Rectal smooth muscle tissue (tissue), 1 donor: ENCODE results near the gene PRRX2.

ENCODE experiments used
- H3K27ac ChIP-seq: one replicate; pipeline ENCODE4 v1.7.0; 2013; ENCODE audit warnings: low read depth, low read length, inconsistent platforms
- H3K27me3 ChIP-seq: one replicate; pipeline ENCODE4 v1.7.0; 2013; ENCODE audit warnings: low read length; ENCODE audit not compliant: control insufficient read depth, insufficient read depth
- H3K36me3 ChIP-seq: one replicate; pipeline ENCODE4 v1.7.0; 2013; ENCODE audit warnings: low read length; ENCODE audit not compliant: control insufficient read depth, insufficient read depth
- H3K4me1 ChIP-seq: one replicate; pipeline ENCODE4 v1.7.0; 2013; ENCODE audit warnings: low read length; ENCODE audit not compliant: control insufficient read depth, insufficient read depth
- H3K4me3 ChIP-seq: one replicate; pipeline ENCODE4 v1.7.0; 2013; ENCODE audit warnings: low read length
- H3K9ac ChIP-seq: one replicate; pipeline ENCODE4 v1.7.0; 2013; ENCODE audit warnings: low read length

PRRX2 gene

DNA sequence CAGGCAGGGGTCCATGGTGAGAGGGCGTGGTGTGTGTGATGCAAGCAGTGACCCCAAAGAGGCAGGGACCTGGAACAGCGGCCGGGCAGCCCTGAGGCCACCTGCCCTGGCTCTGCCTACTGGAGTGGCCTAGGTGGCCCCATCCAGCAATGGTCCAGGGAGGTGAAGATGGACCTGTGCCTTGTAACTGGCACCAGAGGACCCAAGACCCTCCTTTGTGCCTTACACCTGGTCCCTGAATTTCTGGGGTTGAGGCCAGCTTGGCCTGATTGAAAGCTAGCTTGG, 44.7 kb downstream of the PRRX2 start:
- Histone ChIP-seq H3K36me3 (no peaks in the 10 kb centered on the region), H3K27me3 (no peaks in the 10 kb centered on the region), H3K4me1 (no peaks in the 10 kb centered on the region), H3K9ac (no peak overlapping the region), H3K4me3 (no peak overlapping the region), H3K27ac (no peak overlapping the region)

DNA sequence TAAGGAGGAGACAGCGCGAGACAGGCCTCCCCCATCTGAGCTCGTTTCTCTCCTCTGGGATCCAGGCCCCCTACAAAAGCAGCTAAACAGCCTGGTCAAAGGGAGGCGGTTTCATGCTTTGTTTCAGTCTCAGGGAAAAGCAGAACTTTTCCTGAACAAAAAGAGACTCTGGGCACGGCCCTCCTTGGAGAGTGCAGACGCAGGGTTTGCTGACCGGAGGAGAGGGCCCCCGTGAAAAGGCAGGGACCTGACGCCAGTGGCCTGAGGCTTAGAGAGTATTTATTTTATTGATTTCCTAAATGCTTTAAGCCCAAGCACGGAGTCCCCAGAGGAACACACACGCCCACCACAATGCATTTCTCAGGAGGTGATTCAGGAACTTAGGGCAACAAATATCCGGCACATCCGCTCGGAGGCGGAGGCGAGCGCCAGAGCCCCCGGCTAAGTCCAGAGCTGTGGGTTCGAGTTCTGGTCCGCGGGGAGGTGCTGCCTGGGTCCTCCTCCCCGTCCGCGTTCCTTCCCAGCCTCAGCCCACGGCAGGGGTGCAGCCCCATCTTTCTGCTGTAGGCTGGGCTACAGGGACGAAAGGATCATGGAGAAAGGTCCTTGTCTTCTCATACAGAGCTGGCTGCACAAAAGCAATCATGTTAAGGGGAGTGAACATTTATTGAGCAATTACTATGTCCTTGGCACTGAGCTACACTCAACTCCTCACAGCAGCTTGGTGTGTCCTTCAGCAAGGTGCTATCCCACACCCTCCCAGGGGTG, 47.4 kb downstream of the PRRX2 start:
- no peak overlapping the region for H3K9ac ChIP-seq
- H3K4me3 ChIP-seq: no peak overlapping the region
- no peaks in the 10 kb centered on the region for H3K36me3 ChIP-seq
- no peaks in the 10 kb centered on the region for H3K4me1 ChIP-seq
- H3K27ac ChIP-seq: no peak overlapping the region
- H3K27me3 ChIP-seq: no peaks in the 10 kb centered on the region

DNA sequence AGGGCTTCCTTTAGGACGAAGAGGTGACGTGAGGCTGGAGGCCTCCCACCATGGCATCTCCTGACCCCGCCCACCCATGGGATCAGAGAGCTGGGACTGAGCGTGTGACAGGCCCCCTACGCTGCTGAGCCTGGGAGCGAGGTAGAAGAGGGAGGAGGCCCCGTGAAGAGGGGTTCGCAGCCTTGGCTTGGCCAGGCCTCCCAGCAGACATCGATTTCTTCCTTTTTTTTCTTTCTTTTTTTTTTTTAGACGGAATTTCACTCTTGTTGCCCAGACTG, 47.9 kb downstream of the PRRX2 start:
- Histone ChIP-seq H3K36me3 (no peaks in the 10 kb centered on the region), H3K4me1 (no peaks in the 10 kb centered on the region), H3K27me3 (no peaks in the 10 kb centered on the region), H3K27ac (no peak overlapping the region), H3K9ac (no peak overlapping the region), H3K4me3 (no peak overlapping the region)

DNA sequence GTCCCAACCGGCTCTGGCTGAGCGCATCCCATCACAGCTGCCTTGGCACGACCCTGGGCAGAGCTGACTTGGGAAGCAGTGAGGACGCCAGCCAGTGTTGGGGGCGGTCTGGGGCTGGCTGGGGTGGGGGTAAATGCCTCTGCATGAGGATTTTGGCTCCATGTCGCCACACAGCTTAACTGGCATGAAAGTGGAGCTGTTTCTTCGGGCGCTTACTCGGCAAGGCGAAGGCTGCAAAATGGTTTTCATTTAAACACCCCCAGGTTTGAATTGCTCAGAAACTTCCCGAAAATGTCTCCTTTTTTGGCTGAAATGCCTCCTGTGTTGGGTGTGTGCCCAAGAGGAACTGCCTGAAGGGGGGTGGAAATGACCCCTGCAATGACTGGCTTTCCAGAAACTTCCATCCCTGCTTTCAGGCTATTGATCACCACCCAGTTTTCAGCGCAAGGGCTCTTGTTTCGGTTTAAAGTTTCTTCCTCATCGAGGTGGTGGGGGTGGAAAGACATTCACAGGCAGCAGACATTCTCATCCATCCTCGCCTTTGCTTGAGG, 49.1 kb downstream of the PRRX2 start:
- Histone ChIP-seq H3K9ac (no peak overlapping the region), H3K4me3 (no peak overlapping the region), H3K4me1 (no peaks in the 10 kb centered on the region), H3K27me3 (no peaks in the 10 kb centered on the region), H3K27ac (no peak overlapping the region), H3K36me3 (no peaks in the 10 kb centered on the region)

DNA sequence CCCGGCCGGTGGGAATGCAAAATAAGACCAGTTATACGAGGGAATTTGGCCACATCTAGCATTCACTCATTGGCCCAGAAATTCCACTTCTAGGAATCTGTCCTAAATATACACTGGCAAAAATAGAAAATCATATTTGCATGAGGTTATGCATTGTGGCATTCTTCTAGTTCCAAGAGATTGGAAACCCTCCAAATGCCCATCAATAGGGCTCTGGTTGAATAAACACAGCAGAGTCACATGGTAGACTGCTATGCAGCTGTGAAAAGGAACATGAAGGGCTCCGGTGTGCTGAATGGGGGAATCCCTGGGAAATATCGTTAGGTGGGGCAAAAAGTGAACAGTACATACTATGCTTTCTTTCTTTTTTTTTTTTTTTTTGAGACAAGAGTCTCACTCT, 50.6 kb downstream of the PRRX2 start:
- Histone ChIP-seq H3K4me1 (no peaks in the 10 kb centered on the region), H3K27me3 (no peaks in the 10 kb centered on the region), H3K36me3 (no peaks in the 10 kb centered on the region), H3K9ac (no peak overlapping the region), H3K27ac (no peak overlapping the region), H3K4me3 (no peak overlapping the region)

DNA sequence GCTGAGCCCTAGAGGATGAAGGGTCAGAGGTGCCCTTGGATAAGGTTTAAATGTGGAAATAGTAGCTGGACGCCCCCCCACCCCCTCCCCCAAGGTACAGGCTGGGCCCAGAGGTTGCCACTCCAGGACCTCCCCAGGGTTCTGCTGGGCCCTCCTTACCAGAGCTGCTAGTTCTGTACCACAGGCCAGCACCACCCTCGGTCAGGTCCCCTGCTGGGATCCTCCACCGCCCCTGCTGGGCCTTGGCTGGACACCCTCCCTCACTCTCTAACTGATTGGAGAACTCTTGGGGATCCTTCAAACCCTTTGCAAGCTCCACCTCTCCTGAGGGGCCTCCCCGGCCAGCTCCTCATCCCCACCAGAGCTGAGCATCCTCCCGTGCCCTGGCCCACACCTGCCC, 52.5 kb downstream of the PRRX2 start:
- no peak overlapping the region for H3K4me3 ChIP-seq
- H3K27me3 ChIP-seq: no peaks in the 10 kb centered on the region
- H3K27ac ChIP-seq: no peak overlapping the region
- H3K36me3 ChIP-seq: no peaks in the 10 kb centered on the region
- H3K9ac ChIP-seq: no peak overlapping the region
- H3K4me1 ChIP-seq: no peaks in the 10 kb centered on the region

DNA sequence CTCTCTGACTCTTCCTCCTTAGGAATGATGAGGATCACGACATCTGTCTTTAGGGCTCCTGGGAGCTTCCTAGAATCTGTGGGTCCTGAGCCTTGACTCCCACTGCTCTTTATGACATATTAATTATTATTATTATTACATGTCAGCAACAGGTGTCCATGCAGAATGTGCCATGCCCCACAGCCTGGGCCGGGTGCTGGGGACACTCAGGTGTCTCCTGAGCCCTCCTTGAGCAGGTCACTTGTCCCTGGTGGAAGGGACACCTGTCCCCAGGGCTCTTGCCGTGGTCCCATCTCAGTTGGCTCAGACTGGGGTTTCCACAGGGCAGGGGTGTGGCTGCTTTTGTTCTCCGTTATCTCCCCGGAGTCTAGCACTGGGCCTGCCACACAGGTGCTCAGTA, 53.2 kb downstream of the PRRX2 start:
- Histone ChIP-seq H3K27me3 (no peaks in the 10 kb centered on the region), H3K9ac (no peak overlapping the region), H3K36me3 (no peaks in the 10 kb centered on the region), H3K4me3 (no peak overlapping the region), H3K27ac (no peak overlapping the region), H3K4me1 (no peaks in the 10 kb centered on the region)

DNA sequence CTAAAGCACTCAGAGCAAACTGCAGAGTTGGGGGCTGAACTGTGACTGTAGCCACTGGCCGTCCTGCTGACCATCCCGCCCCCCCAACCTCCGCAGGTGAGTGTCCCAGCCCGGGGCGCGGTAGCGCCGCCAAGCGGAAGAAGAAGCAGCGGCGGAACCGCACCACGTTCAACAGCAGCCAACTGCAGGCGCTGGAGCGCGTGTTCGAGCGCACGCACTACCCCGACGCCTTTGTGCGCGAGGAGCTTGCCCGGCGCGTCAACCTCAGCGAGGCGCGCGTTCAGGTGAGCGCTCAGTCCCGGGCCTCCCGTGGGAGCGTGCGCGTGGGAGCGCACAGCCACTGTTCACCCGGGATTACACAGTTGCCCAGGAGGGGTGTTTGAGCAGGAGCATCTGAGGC, 53.7 kb downstream of the PRRX2 start:
- Histone ChIP-seq H3K27ac (no peak overlapping the region), H3K4me3 (no peak overlapping the region), H3K4me1 (no peaks in the 10 kb centered on the region), H3K27me3 (no peaks in the 10 kb centered on the region), H3K36me3 (no peaks in the 10 kb centered on the region), H3K9ac (no peak overlapping the region)

DNA sequence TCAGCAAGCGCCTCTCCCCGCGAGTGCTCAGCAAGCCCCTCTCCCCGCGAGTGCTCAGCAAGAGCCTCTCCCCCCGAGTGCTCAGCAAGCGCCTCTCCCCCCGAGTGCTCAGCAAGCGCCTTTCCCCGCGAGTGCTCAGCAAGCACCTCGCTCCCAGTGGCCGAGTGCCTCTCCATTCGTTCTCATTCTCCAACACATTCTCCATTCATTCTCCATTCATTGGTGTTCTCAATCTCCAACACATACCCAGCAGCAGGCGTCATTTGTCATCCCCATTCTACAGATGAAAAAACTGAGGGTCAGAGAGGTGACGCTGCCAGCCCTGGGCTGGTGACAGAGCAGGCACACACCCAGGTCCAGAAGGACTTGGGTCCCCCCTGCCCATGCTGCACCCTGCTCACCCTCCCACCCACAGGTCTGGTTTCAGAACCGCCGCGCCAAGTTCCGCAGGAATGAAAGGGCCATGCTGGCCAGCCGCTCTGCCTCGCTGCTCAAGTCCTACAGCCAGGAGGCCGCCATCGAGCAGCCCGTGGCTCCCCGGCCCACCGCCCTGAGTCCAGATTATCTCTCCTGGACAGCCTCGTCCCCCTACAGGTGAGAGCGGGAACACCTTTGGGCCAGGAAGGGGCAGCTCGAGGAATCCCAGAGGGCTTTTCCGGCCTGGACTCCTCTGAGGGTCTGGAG, 54.9 kb downstream of the PRRX2 start:
- Histone ChIP-seq H3K27me3 (no peaks in the 10 kb centered on the region), H3K36me3 (no peaks in the 10 kb centered on the region), H3K27ac (no peak overlapping the region), H3K4me1 (no peaks in the 10 kb centered on the region), H3K9ac (no peak overlapping the region), H3K4me3 (no peak overlapping the region)

DNA sequence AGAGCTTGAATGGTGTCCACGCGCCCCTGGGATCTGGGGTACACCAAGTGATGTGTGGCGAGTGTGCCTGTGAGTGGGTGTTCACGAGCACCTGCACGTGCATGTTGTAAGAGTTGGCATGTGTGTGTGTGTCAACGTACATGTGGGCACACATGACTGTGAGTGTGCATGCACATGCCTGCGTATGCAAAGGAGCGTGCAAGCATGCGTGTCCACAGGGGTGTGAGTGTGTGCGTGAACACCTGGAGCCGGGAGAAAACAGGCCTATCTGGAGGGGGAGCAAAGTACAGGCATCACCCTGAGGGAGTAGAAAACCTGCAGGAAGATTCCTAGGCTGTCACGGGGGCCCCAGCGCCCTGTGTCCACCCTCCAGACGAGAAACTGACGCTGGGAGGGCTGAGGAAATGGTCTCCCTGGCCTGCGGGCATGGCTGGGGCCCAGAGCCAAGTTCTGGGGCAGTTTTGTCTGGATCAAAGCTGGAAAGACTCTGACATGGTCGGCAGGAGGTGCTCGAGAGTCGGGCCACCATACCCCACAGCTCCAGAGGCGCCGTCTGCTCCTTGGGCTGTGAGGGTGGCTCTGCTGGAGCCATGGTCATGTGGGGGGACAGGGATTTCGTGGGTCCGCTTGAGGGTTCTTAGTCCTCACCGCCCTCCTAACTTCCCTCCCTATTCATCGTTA, 55.6 kb downstream of the PRRX2 start:
- Histone ChIP-seq H3K36me3 (no peaks in the 10 kb centered on the region), H3K4me1 (no peaks in the 10 kb centered on the region), H3K27me3 (no peaks in the 10 kb centered on the region), H3K27ac (no peak overlapping the region), H3K4me3 (no peak overlapping the region), H3K9ac (no peak overlapping the region)

DNA sequence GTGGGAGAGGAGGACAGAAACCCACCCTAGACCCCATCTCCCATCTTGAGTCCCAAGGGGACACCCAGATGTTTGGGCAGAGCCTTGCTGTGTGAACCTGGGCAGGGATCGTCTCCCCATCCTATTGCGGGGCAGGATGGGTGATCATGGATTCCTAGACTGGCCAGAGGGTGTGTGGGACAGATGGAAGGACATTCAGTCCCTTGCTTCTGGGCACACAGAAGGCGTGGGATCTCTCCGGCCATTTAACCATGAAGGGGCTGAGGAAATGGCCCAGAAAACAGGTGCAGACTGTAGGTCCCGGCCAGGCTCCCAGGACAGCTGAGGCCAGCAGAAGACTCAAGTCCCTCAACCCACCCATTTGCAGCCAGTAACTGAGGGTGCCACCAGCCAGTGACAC, 57.5 kb downstream of the PRRX2 start:
- no peak overlapping the region for H3K27ac ChIP-seq
- H3K4me1 ChIP-seq: no peaks in the 10 kb centered on the region
- H3K4me3 ChIP-seq: no peak overlapping the region
- no peaks in the 10 kb centered on the region for H3K36me3 ChIP-seq
- H3K27me3 ChIP-seq: no peaks in the 10 kb centered on the region
- H3K9ac ChIP-seq: no peak overlapping the region

DNA sequence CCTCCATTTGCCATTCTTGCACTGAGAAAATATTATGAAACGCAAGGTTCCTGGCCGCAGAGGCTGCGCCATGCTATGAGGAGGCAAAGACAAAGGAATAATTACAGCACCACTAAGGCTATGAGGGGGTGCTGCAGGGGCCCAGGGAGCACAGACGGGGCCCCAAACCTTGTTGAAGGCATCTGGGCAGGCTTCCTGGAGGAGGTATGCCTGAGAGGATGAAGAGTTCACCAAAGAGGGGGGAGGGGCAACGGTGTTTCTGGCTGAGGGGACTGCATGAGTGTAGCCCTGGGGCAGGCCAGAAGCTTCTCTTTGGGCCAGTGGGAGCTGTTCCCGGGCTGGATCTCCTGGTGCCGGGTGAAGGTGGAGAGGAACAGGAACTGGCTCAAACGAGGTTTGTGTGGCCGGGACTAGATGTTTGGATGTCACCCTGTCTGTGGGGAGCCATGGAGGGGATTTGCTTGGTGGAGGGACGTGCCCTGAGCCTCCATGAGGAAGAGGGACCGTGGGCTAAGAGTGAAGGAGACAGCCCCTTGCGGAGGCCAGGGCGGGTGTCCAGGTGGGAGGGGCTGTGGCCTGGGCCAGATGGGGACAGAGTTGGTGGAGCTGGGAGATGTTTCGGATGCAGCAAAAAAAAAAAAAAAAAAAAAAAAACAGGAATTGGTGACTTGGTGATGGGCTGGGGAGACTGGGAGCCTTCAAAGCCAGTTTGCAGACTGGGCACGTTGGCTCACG, 59.2 kb downstream of the PRRX2 start:
- H3K36me3 ChIP-seq: no peaks in the 10 kb centered on the region
- H3K9ac ChIP-seq: no peak overlapping the region
- H3K4me3 ChIP-seq: no peak overlapping the region
- no peaks in the 10 kb centered on the region for H3K27me3 ChIP-seq
- no peak overlapping the region for H3K27ac ChIP-seq
- H3K4me1 ChIP-seq: no peaks in the 10 kb centered on the region
